Upper lobe of left lung (tissue), 6 donors: ENCODE data around the gene PLA2G4A. TPM values are rescaled to one million over a fixed set of nuclear protein-coding genes. Genes with fewer than 3 reads are reported as not detected.

Source experiments
- ATAC-seq, 2 donors: fragments of 200-7000 bp; cut with Tn5 transposase; one replicate each; pipeline ENCODE4 v1.9.1; 2022; ENCODE audit warnings: mild to moderate bottlenecking in 2 of 2, moderate library complexity in 2 of 2; ENCODE audit not compliant: low FRiP score in 2 of 2
- DNase-seq, 2 donors: peaks; one replicate each; pipeline ENCODE4 v3.0.0-alpha.2; 2019 to 2020
- H3K27ac ChIP-seq, 4 donors: fragments of 200-600 bp; sonication (generic); one replicate each; pipeline ENCODE4 v1.5.1; 2016 to 2019
- H3K27me3 ChIP-seq, 4 donors: fragments of 200-600 bp; sonication (generic); one replicate each; pipeline ENCODE4 v1.5.1; 2017 to 2019
- H3K36me3 ChIP-seq, 4 donors: fragments of 200-600 bp; sonication (generic); one replicate each; pipeline ENCODE4 v1.5.1; 2016 to 2019
- H3K4me1 ChIP-seq, 4 donors: fragments of 200-600 bp; sonication (generic); one replicate each; pipeline ENCODE4 v1.5.1; 2018 to 2019
- H3K4me3 ChIP-seq, 4 donors: fragments of 200-600 bp; sonication (generic); one replicate each; pipeline ENCODE4 v1.5.1; 2017 to 2019; ENCODE audit warnings: mild to moderate bottlenecking in 2 of 4, moderate library complexity in 1 of 4
- H3K9me3 ChIP-seq, 4 donors: fragments of 200-600 bp; sonication (generic); one replicate each; pipeline ENCODE4 v1.5.1; 2018 to 2019
- EP300 ChIP-seq, 4 donors: sonication (generic); formaldehyde crosslinking; IDR thresholded peaks; one replicate each; pipeline ENCODE4 v1.5.1; 2017; ENCODE audit warnings: antibody characterized with exemption in 4 of 4, control low read depth in 2 of 4
- POLR2A ChIP-seq, 4 donors: fragments of 450-650 bp; IDR thresholded peaks; one replicate each; pipeline ENCODE4 v1.5.1; 2016 to 2017; ENCODE audit warnings: antibody characterized with exemption in 4 of 4, mild to moderate bottlenecking in 2 of 4
- POLR2AphosphoS5 ChIP-seq, 2 donors: sonication (generic); formaldehyde crosslinking; IDR thresholded peaks; one replicate each; pipeline ENCODE4 v1.5.1; 2017; ENCODE audit warnings: antibody characterized with exemption in 2 of 2
- WGBS, 2 donors: methylation state at CpG; one replicate each; pipeline ENCODE4 v1.1.5; 2017 to 2018; 5-methylcytosine and 5-hydroxymethylcytosine counted together
- total RNA-seq, 6 donors: library from RNA; depleted of rRNA in 4 of 6; stranded (reverse); fragments of >200 nt in 4 of 6; gene quantifications; one replicate each; pipeline versions ENCODE4 v1.1.0 to v1.2.1, GENCODE V29; 2016 to 2021
- TF ChIP-seq, protein P1 (sequence below), 6 experiments: fragments of 450-650 bp in 4 of 6; fragments of 200-600 bp in 2 of 6; sonication (generic) in 2 of 6; IDR thresholded peaks; one replicate each; pipeline ENCODE4 v1.5.1; 2016 to 2019; ENCODE audit warnings: antibody characterized with exemption in 6 of 6
- donor health status: DM: no; HTN: no; CAD: no; lungs with moderate emphysema.
- donor health status: DM: no; HTN: yes; CAD: no; lungs with severe emphysema.

PLA2G4A gene
- total RNA-seq, 6 donors from 2014 or later: 2.1 to 11.8 (median 7.5) TPM

DNA sequence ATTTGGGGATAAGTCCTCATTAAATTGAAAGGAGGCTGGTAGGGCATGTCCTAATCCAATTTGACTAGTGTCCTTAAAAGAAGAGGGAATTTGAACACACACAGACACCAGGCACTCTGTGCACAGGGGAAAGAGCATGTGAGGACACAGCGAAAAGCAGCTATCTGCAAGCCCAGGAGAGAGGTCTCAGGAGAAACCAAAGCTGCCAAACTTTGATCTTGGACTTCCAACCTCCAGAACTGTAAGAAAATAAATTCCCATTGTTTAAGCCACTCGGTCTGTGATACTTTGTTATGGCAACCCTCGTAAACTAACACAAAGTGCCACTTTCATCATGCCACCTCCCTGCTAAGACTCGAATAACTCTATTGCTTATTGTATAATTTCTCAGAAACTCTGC is 13.8 kb downstream of the PLA2G4A start:
- TF ChIP-seq, protein P1, sequence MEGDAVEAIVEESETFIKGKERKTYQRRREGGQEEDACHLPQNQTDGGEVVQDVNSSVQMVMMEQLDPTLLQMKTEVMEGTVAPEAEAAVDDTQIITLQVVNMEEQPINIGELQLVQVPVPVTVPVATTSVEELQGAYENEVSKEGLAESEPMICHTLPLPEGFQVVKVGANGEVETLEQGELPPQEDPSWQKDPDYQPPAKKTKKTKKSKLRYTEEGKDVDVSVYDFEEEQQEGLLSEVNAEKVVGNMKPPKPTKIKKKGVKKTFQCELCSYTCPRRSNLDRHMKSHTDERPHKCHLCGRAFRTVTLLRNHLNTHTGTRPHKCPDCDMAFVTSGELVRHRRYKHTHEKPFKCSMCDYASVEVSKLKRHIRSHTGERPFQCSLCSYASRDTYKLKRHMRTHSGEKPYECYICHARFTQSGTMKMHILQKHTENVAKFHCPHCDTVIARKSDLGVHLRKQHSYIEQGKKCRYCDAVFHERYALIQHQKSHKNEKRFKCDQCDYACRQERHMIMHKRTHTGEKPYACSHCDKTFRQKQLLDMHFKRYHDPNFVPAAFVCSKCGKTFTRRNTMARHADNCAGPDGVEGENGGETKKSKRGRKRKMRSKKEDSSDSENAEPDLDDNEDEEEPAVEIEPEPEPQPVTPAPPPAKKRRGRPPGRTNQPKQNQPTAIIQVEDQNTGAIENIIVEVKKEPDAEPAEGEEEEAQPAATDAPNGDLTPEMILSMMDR (IDR thresholded peaks at IDR 0.05): no peak
- no peak for TF ChIP-seq POLR2AphosphoS5 (IDR thresholded peaks at IDR 0.05)
- TF ChIP-seq EP300 (IDR thresholded peaks at IDR 0.05): no peak
- no peak for TF ChIP-seq POLR2A (IDR thresholded peaks at IDR 0.05)
- no peak for DNase-seq
- Histone ChIP-seq H3K27me3 (no peaks in the 10 kb centered on the region), H3K9me3 (no peaks in the 10 kb centered on the region), H3K36me3 (no peaks in the 10 kb centered on the region), H3K4me3 (no peak overlapping the region), H3K27ac (no peak overlapping the region), H3K4me1 (peaks cover 0 to 4% (median 0%) of the 10 kb centered on the region in 4 donors)
- ATAC-seq: no peak
- WGBS, 2 donors: 64 to 78% methylated on average over 4 of the region's 4 CpGs

DNA sequence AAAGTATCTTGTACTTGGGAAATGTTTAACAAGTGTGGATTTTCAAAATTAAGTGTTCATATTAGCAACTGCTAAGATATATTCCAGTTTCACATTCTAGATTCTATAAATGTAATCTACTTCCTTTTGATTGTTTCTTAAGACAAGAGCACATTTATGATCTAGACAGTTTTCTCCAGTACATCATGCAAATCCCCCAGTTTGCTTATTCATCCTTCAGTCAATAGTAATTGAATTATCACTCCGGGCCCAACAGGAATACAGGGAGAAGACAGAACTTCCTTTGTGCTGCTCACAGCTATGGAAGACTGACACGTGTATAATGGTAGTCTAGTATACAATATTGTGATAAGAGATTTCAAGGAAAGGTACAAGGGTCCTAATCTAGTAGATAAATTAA is 14.5 kb downstream of the PLA2G4A start:
- TF ChIP-seq POLR2AphosphoS5 (IDR thresholded peaks at IDR 0.05) (no peak), EP300 (IDR thresholded peaks at IDR 0.05) (no peak), POLR2A (IDR thresholded peaks at IDR 0.05) (no peak)
- TF ChIP-seq, protein P1 (IDR thresholded peaks at IDR 0.05): no peak
- Histone ChIP-seq H3K27me3 (no peaks in the 10 kb centered on the region), H3K4me1 (peaks cover 0 to 9% (median under 1%) of the 10 kb centered on the region in 4 donors), H3K36me3 (no peaks in the 10 kb centered on the region), H3K27ac (no peak overlapping the region), H3K4me3 (no peak overlapping the region), H3K9me3 (no peaks in the 10 kb centered on the region)
- 65 to 70% methylated on average over 2 of the region's 2 CpGs for WGBS, 2 donors
- ATAC-seq (no peak), DNase-seq (no peak)

DNA sequence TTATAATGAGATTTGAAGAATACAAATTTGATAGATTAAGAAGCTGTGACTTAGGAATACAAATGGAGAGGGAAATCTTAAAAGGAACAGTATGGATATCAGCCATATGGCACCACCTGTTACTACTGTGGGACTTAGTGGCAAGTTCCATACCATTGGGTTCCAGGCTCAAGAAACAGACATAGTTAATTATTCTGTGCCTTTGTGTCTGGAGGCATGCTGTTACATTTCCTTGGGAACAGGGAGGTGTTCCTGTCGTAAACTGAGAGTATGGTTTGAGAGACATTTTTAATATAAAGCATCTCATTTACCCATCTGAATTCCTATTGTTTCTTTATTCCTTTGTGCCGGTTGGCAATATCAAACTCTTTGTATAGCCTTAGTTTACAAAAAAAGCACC is 15.2 kb downstream of the PLA2G4A start:
- no peak for DNase-seq
- Histone ChIP-seq H3K27me3 (no peaks in the 10 kb centered on the region), H3K4me3 (no peak overlapping the region), H3K36me3 (no peaks in the 10 kb centered on the region), H3K27ac (no peak overlapping the region), H3K4me1 (peaks cover 0 to 7% (median 5%) of the 10 kb centered on the region in 4 donors), H3K9me3 (no peaks in the 10 kb centered on the region)
- WGBS, 2 donors: 78 to 85% methylated on average over 2 of the region's 2 CpGs
- no peak for TF ChIP-seq POLR2AphosphoS5 (IDR thresholded peaks at IDR 0.05)
- TF ChIP-seq EP300 (IDR thresholded peaks at IDR 0.05): no peak
- TF ChIP-seq POLR2A (IDR thresholded peaks at IDR 0.05): no peak
- TF ChIP-seq, protein P1 (IDR thresholded peaks at IDR 0.05): no peak
- ATAC-seq: no peak

DNA sequence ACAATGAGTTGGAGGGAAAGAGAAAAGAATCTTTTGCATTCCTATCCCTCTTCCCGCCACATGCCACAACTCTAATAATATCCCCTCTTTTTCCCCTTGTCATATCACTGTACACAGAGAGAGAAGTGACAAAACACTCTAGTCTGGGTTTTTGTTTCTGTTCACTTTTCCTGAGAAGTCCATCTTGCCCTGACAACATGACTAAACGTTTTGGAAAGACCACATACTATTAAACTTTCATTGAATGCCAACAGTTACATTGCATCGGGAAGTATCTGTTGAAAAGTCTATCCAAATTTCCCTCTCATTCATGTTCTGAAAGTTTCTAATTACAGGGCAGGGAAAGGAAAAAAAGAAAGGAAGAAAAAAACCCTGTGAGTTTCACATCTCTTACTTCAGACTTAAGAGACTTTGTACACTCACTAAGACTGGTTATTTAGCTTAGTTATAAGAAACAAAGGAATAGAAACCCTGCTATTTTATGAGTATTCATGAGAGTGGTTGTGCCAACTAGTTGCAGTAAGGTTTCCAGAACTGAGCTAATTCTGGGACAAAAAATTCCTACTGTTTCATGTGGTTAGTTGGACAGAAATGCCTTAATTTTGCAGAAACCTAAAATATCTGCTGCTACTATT is 16.9 kb downstream of the PLA2G4A start:
- 32 to 41% methylated on average over 3 of the region's 3 CpGs for WGBS, 2 donors

More for the DNA sequence above, 16.9 kb downstream of the PLA2G4A start:
- Histone ChIP-seq H3K4me3 (no peak overlapping the region), H3K27me3 (no peaks in the 10 kb centered on the region), H3K9me3 (no peaks in the 10 kb centered on the region), H3K27ac (no peak overlapping the region), H3K4me1 (peaks cover 0 to 7% (median 5%) of the 10 kb centered on the region in 4 donors), H3K36me3 (no peaks in the 10 kb centered on the region)
- TF ChIP-seq, protein P1 (IDR thresholded peaks at IDR 0.05): no peak
- TF ChIP-seq EP300 (IDR thresholded peaks at IDR 0.05): no peak
- TF ChIP-seq POLR2AphosphoS5 (IDR thresholded peaks at IDR 0.05): no peak
- no peak for TF ChIP-seq POLR2A (IDR thresholded peaks at IDR 0.05)
- DNase-seq (no peak), ATAC-seq (peak in 1 of 2 donors; percentile 30)
